HG03039 (cell line): ENCODE results near the gene ACAD10.
"Not testable (repeated sequence)": the region's sequence is repeated elsewhere in the genome, so short reads cannot be mapped to it uniquely, and the experiment has no call there.

Source experiments
- ATAC-seq: cut with Tn5 transposase; IDR thresholded peaks from one replicate; pipeline ENCODE4 v1.9.1; 2021; ENCODE audit warnings: mild to moderate bottlenecking, moderate library complexity; ENCODE audit not compliant: unreplicated experiment

The ACAD10 gene

GRCh38 chr12:111686574-111687105 is 787 bp downstream of the ACAD10 start:
- ATAC-seq: no peak

- no peak for ATAC-seq
These were observed 1.4 kb downstream of the ACAD10 start for GRCh38 chr12:111687255-111687654.

GRCh38 chr12:111687952-111688351 is 2.1 kb downstream of the ACAD10 start:
- ATAC-seq: no peak

- no peak for ATAC-seq
These were observed 5.4 kb downstream of the ACAD10 start for GRCh38 chr12:111691262-111691661.

- no peak for ATAC-seq
These were observed 6.8 kb downstream of the ACAD10 start for GRCh38 chr12:111692575-111693210.

- no peak for ATAC-seq
These were observed 8.0 kb downstream of the ACAD10 start for GRCh38 chr12:111693818-111694217.

- ATAC-seq: no peak
These were observed 14.1 kb downstream of the ACAD10 start for GRCh38 chr12:111699962-111700361.

GRCh38 chr12:111705672-111706071 is 19.8 kb downstream of the ACAD10 start:
- no peak for ATAC-seq

- no peak for ATAC-seq
These were observed 20.3 kb downstream of the ACAD10 start for GRCh38 chr12:111706145-111706544.

GRCh38 chr12:111715279-111715678 is 29.4 kb downstream of the ACAD10 start:
- no peak for ATAC-seq

GRCh38 chr12:111719316-111719715 is 33.5 kb downstream of the ACAD10 start:
- not testable (repeated sequence) for ATAC-seq

- no peak for ATAC-seq
These were observed 34.6 kb downstream of the ACAD10 start for GRCh38 chr12:111720457-111720856.

- ATAC-seq: not testable (repeated sequence)
These were observed 38.0 kb downstream of the ACAD10 start for GRCh38 chr12:111723646-111724360.

GRCh38 chr12:111728795-111729194 is 42.9 kb downstream of the ACAD10 start:
- no peak for ATAC-seq

GRCh38 chr12:111730420-111730819 is 44.6 kb downstream of the ACAD10 start:
- no peak for ATAC-seq

- ATAC-seq: no peak
These were observed 46.9 kb downstream of the ACAD10 start for GRCh38 chr12:111732786-111733185.

- ATAC-seq: no peak
These were observed 47.6 kb downstream of the ACAD10 start for GRCh38 chr12:111733340-111733915.

GRCh38 chr12:111739524-111739923 is 53.7 kb downstream of the ACAD10 start:
- not testable (repeated sequence) for ATAC-seq

- ATAC-seq: no peak
These were observed 55.5 kb downstream of the ACAD10 start for GRCh38 chr12:111741235-111741812.

GRCh38 chr12:111745211-111745610 is 59.4 kb downstream of the ACAD10 start:
- ATAC-seq: no peak

GRCh38 chr12:111747333-111747732 is 61.5 kb downstream of the ACAD10 start:
- ATAC-seq: no peak
